ENCODE data around the gene PADI1. TPM values are rescaled to one million over a fixed set of nuclear protein-coding genes. Genes with fewer than 3 reads are reported as not detected.

PADI1 gene
- total RNA-seq, 1 donor = under 0.01 TPM

DNA sequence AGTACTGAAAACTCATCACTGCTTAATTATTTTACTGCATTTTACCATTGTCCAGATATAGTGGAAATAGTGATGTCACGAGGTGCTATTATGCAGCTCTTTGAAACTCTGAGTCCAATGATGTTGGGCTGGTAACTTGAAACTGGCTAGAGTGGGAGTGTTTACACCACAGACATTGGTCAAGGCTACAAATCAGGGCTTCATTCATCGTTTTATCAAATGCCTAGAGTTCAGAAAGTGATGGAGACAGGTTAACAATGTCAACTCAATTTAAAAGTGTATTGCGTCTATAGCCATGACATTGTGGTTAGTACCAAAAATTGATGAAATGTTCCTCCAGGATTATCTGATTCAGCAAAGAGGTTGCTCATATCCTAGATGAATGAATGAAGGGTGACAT, 12.7 kb downstream of the PADI1 start:
- no peak overlapping the region for H3K4me2 ChIP-seq (ENCODE audit: insufficient read depth, low read length)
- H3K27ac ChIP-seq (ENCODE audit: low read depth, low read length) = no peak overlapping the region
- H3K4me1 ChIP-seq (ENCODE audit: insufficient read depth, low read length) = peaks cover 13% of the 10 kb centered on the region
- DNase-seq (ENCODE audit: insufficient read length, low spot score, missing footprints) = no peak
- H3K27me3 ChIP-seq (ENCODE audit: insufficient read depth, low read length) = peaks cover 4% of the 10 kb centered on the region
- no peaks in the 10 kb centered on the region for H3K36me3 ChIP-seq (ENCODE audit: insufficient read depth, low read length)
- H3K79me2 ChIP-seq (ENCODE audit: insufficient read depth, low read length) = no peaks in the 10 kb centered on the region
- H2AFZ ChIP-seq (ENCODE audit: low read length) = no peak overlapping the region
- no peak overlapping the region for H3K4me3 ChIP-seq (ENCODE audit: insufficient read depth, low read length)
- H4K20me1 ChIP-seq (ENCODE audit: insufficient read depth, low read length) = no peaks in the 10 kb centered on the region
- no peaks in the 10 kb centered on the region for H3K9me3 ChIP-seq (ENCODE audit: low read depth, low read length)
- TF ChIP-seq CTCF (IDR thresholded peaks at IDR 0.05; ENCODE audit: extremely low read depth, low read depth, low read length) = no peak

DNA sequence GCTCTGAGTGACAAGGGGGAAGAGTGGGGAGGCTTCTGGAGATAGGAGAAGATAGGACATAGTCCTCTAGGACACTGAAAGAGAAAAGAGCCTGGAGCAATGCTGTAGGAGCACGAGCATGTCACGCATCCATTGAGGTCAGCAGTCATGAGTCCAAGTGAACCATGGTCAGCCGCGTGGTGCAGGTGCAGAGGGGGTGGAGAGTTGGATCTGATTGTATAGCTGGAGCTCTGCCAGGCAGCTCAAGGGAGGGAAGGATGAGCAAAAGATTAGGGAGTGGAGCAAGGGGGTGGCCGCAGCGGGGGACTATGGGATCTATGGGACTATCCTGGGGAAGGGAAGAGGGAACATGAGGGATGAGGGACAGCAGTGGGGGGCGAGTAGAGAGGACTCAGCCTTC, 14.0 kb downstream of the PADI1 start:
- Histone ChIP-seq H3K4me2 (ENCODE audit: insufficient read depth, low read length) (no peak overlapping the region), H3K36me3 (ENCODE audit: insufficient read depth, low read length) (no peaks in the 10 kb centered on the region), H3K4me1 (ENCODE audit: insufficient read depth, low read length) (peaks cover 5% of the 10 kb centered on the region), H3K4me3 (ENCODE audit: insufficient read depth, low read length) (no peak overlapping the region), H4K20me1 (ENCODE audit: insufficient read depth, low read length) (no peaks in the 10 kb centered on the region), H2AFZ (ENCODE audit: low read length) (no peak overlapping the region), H3K9me3 (ENCODE audit: low read depth, low read length) (no peaks in the 10 kb centered on the region), H3K27ac (ENCODE audit: low read depth, low read length) (no peak overlapping the region), H3K27me3 (ENCODE audit: insufficient read depth, low read length) (peaks cover 4% of the 10 kb centered on the region), H3K79me2 (ENCODE audit: insufficient read depth, low read length) (no peaks in the 10 kb centered on the region)
- DNase-seq (ENCODE audit: insufficient read length, low spot score, missing footprints) = no peak
- TF ChIP-seq CTCF (IDR thresholded peaks at IDR 0.05; ENCODE audit: extremely low read depth, low read depth, low read length) = no peak

DNA sequence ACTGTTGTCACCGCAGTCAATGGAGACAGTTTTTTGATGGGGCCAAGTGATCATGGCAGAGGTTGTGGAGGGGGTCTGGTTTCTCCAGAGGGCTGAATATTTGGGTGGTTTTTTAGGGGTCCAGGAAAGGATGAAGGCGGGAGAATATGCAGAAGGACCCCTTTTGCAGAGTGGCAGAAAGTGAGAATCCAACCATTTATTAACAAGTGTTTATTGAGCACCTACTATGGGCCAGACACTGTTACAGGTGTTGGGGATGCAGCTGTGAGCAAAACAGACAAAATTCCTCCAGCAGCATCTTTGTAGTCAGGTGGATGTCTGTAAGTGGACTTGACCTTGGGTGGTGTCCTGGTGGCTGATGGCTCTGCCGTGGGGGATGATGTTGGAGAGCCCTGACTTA, 15.4 kb downstream of the PADI1 start:
- no peak for TF ChIP-seq CTCF (IDR thresholded peaks at IDR 0.05; ENCODE audit: extremely low read depth, low read depth, low read length)

GRCh38 chr1:17222557-17222956, 17.6 kb downstream of the PADI1 start:
- Histone ChIP-seq H3K27ac (ENCODE audit: low read depth, low read length) (no peak overlapping the region), H3K9me3 (ENCODE audit: low read depth, low read length) (no peaks in the 10 kb centered on the region), H3K4me3 (ENCODE audit: insufficient read depth, low read length) (no peak overlapping the region), H3K4me2 (ENCODE audit: insufficient read depth, low read length) (no peak overlapping the region), H3K36me3 (ENCODE audit: insufficient read depth, low read length) (no peaks in the 10 kb centered on the region), H2AFZ (ENCODE audit: low read length) (no peak overlapping the region), H4K20me1 (ENCODE audit: insufficient read depth, low read length) (no peaks in the 10 kb centered on the region), H3K4me1 (ENCODE audit: insufficient read depth, low read length) (peaks cover 7% of the 10 kb centered on the region), H3K27me3 (ENCODE audit: insufficient read depth, low read length) (peaks cover 4% of the 10 kb centered on the region), H3K79me2 (ENCODE audit: insufficient read depth, low read length) (no peaks in the 10 kb centered on the region)
- TF ChIP-seq CTCF (IDR thresholded peaks at IDR 0.05; ENCODE audit: extremely low read depth, low read depth, low read length) = no peak
- DNase-seq (ENCODE audit: insufficient read length, low spot score, missing footprints) = peak; percentile 80

More for the DNA sequence above, 15.4 kb downstream of the PADI1 start:
- H3K4me1 ChIP-seq (ENCODE audit: insufficient read depth, low read length) = peaks cover 5% of the 10 kb centered on the region
- no peaks in the 10 kb centered on the region for H4K20me1 ChIP-seq (ENCODE audit: insufficient read depth, low read length)
- no peak overlapping the region for H3K27ac ChIP-seq (ENCODE audit: low read depth, low read length)
- no peaks in the 10 kb centered on the region for H3K36me3 ChIP-seq (ENCODE audit: insufficient read depth, low read length)
- DNase-seq (ENCODE audit: insufficient read length, low spot score, missing footprints) = no peak
- H2AFZ ChIP-seq (ENCODE audit: low read length) = no peak overlapping the region
- H3K27me3 ChIP-seq (ENCODE audit: insufficient read depth, low read length) = peaks cover 4% of the 10 kb centered on the region
- no peak overlapping the region for H3K4me3 ChIP-seq (ENCODE audit: insufficient read depth, low read length)
- no peaks in the 10 kb centered on the region for H3K79me2 ChIP-seq (ENCODE audit: insufficient read depth, low read length)
- H3K9me3 ChIP-seq (ENCODE audit: low read depth, low read length) = no peaks in the 10 kb centered on the region
- H3K4me2 ChIP-seq (ENCODE audit: insufficient read depth, low read length) = no peak overlapping the region

All from osteoblast (primary cell).